ENCODE measurements around the gene NCAM2.

Gene NCAM2

DNA sequence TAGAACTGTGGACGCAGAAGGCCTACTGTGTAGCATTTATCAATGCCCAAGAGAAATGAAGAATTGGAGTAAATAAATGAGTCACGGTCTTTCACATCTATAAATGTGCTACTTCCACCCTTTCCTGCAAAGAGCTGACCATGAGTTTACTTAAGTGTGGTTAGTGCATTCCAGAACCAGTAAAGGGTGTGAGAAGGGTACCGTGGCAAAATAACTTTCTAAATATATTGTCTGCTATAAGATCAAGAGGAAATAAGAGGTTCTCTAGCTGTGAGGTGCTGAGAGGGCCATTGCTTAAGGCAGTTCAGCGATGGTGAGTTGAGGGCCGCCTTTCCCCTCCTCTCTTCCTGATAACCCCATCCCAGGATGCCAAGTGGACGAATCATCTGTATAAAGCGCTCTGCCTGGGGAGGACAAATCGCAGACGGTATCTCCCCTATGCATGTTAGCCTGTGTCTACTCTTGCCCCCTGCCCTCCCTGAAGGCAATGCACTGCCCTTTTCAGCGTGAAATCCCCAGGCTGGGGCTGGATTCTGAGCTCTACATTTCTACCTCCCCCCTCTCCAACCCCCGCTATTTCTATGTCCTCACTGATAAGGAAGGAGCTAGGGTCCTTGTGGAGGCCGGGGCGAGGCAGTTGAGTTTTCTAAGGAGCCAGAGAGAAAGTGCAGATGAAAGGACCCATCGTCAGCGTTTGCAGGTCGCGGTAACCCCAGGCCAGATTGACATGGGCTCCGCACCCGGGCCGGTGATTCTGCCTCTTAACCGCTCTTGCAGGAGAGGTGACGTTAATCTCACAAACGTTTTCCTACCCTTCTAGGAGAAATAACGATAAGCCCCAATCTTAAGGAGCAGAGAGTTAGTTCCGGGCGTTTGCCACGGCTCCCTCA is 1.5 kb upstream of the NCAM2 start:
- Histone ChIP-seq H3K4me3 (replicated peaks; ENCODE audit: insufficient read depth, low read length) (peak overlapping the region; percentile 80; the same call in 1 of the 2 replicates), H3K27me3 (ENCODE audit: insufficient read depth, poor library complexity, severe bottlenecking) (no peaks in the 10 kb centered on the region), H3K27ac (replicated peaks) (no peak overlapping the region)
- TF ChIP-seq GABPA (IDR thresholded peaks at IDR 0.05; ENCODE audit: low read depth) (no peak), REST (IDR thresholded peaks at IDR 0.05; ENCODE audit: insufficient replicate concordance, low read depth) (no peak), POLR2AphosphoS5 (IDR thresholded peaks at IDR 0.05; ENCODE audit: low read depth) (no peak), SPI1 (IDR thresholded peaks at IDR 0.05; ENCODE audit: borderline replicate concordance, low read depth) (no peak)
- TF ChIP-seq, protein P1, sequence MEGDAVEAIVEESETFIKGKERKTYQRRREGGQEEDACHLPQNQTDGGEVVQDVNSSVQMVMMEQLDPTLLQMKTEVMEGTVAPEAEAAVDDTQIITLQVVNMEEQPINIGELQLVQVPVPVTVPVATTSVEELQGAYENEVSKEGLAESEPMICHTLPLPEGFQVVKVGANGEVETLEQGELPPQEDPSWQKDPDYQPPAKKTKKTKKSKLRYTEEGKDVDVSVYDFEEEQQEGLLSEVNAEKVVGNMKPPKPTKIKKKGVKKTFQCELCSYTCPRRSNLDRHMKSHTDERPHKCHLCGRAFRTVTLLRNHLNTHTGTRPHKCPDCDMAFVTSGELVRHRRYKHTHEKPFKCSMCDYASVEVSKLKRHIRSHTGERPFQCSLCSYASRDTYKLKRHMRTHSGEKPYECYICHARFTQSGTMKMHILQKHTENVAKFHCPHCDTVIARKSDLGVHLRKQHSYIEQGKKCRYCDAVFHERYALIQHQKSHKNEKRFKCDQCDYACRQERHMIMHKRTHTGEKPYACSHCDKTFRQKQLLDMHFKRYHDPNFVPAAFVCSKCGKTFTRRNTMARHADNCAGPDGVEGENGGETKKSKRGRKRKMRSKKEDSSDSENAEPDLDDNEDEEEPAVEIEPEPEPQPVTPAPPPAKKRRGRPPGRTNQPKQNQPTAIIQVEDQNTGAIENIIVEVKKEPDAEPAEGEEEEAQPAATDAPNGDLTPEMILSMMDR (IDR thresholded peaks at IDR 0.05; ENCODE audit: insufficient read depth, low read length): no peak
- DNase-seq (ENCODE audit: low read depth in 1 of 2, low spot score in 1 of 2): no peak

DNA sequence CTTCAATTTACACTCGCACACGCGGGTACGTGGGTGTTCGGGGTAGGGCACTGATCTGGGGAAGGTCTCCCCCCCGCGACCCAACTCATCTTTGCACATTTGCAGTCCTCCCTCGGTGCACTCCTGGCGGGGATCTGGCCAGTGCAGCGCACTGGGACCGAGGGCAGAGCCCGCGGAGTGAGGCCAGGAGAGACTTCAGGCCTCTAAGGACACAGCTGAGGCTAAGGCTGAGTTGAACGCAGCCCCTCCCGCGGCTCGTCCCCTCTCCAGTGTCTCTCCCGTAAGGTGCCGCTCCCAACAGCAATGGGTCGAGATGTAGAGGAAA is 936 bp upstream of the NCAM2 start:
- no peaks in the 10 kb centered on the region for H3K27me3 ChIP-seq (ENCODE audit: insufficient read depth, poor library complexity, severe bottlenecking)
- no peak overlapping the region for H3K27ac ChIP-seq (replicated peaks)
- TF ChIP-seq GABPA (IDR thresholded peaks at IDR 0.05; ENCODE audit: low read depth) (no peak), SPI1 (IDR thresholded peaks at IDR 0.05; ENCODE audit: borderline replicate concordance, low read depth) (no peak), REST (IDR thresholded peaks at IDR 0.05; ENCODE audit: insufficient replicate concordance, low read depth) (no peak), POLR2AphosphoS5 (IDR thresholded peaks at IDR 0.05; ENCODE audit: low read depth) (no peak)
- TF ChIP-seq, protein P1 (IDR thresholded peaks at IDR 0.05; ENCODE audit: insufficient read depth, low read length): no peak
- peak overlapping the region; percentile 80 for H3K4me3 ChIP-seq (replicated peaks; ENCODE audit: insufficient read depth, low read length)
- DNase-seq (ENCODE audit: low read depth in 1 of 2, low spot score in 1 of 2): no peak

GRCh38 chr21:20998456-20998789 is 214 bp downstream of the NCAM2 start:
- no peak for TF ChIP-seq REST (IDR thresholded peaks at IDR 0.05; ENCODE audit: insufficient replicate concordance, low read depth)
- Histone ChIP-seq H3K27me3 (ENCODE audit: insufficient read depth, poor library complexity, severe bottlenecking) (no peaks in the 10 kb centered on the region), H3K4me3 (replicated peaks; ENCODE audit: insufficient read depth, low read length) (peak overlapping the region; percentile 80), H3K27ac (replicated peaks) (no peak overlapping the region)
- no peak for DNase-seq (ENCODE audit: low read depth in 1 of 2, low spot score in 1 of 2)

All from HL-60 (cell line).